HepG2 (cell line): Measurements from ENCODE around the gene BLOC1S4. TPM values are rescaled to one million over a fixed set of nuclear protein-coding genes. Genes with fewer than 3 reads are reported as not detected.

Experiments used
- ARHGAP35 ChIP-seq: sonication (generic); formaldehyde crosslinking; IDR thresholded peaks from 2 replicates; pipeline ENCODE4 v1.9.0; 2022; ENCODE audit warnings: mild to moderate bottlenecking, inconsistent platforms, moderate library complexity, missing genetic modification reagents, borderline replicate concordance
- DNMT3B ChIP-seq: conservative IDR thresholded peaks from 2 replicates; pipeline ENCODE4 v1.6.1; 2016; ENCODE audit warnings: missing biosample characterization, control low read depth
- GABPB1 ChIP-seq: IDR thresholded peaks from 2 replicates; pipeline ENCODE4 v1.6.1; 2016; ENCODE audit warnings: mild to moderate bottlenecking, missing genetic modification reagents, moderate library complexity, missing compliant biosample characterization
- HNF4A ChIP-seq: sonication (generic); formaldehyde crosslinking; IDR thresholded peaks from 2 replicates; pipeline ENCODE4 v1.4.0; 2020; ENCODE audit warnings: missing genetic modification reagents
- HNRNPLL ChIP-seq: fragments of 200-400 bp; formaldehyde crosslinking; IDR thresholded peaks from 2 replicates; pipeline ENCODE4 v1.6.1; 2017; ENCODE audit warnings: mild to moderate bottlenecking, low read depth, low read length; ENCODE audit not compliant: poor library complexity, severe bottlenecking
- HOXA3 ChIP-seq: sonication (generic); formaldehyde crosslinking; IDR thresholded peaks from 2 replicates; pipeline ENCODE4 v1.5.0; 2020; ENCODE audit warnings: missing genetic modification reagents
- MAF1 ChIP-seq: sonication (generic); formaldehyde crosslinking; IDR thresholded peaks from 2 replicates; pipeline ENCODE4 v1.5.0; 2020; ENCODE audit warnings: missing genetic modification reagents, borderline replicate concordance
- MEIS2 ChIP-seq: sonication (generic); formaldehyde crosslinking; IDR thresholded peaks from 2 replicates; pipeline ENCODE4 v1.9.0; 2021; ENCODE audit warnings: mild to moderate bottlenecking, missing genetic modification reagents
- MTF2 ChIP-seq: sonication (generic); formaldehyde crosslinking; IDR thresholded peaks from 2 replicates; pipeline ENCODE4 v1.5.0; 2020; ENCODE audit warnings: missing genetic modification reagents, borderline replicate concordance
- MXI1 ChIP-seq: IDR thresholded peaks from 3 replicates; pipeline ENCODE4 v1.6.1; 2012; ENCODE audit warnings: low read depth, low read length, inconsistent platforms, borderline replicate concordance
- NFATC3 ChIP-seq: sonication (generic); formaldehyde crosslinking; IDR thresholded peaks from 2 replicates; pipeline ENCODE4 v1.5.1; 2020; ENCODE audit warnings: mild to moderate bottlenecking, missing genetic modification reagents
- NRL ChIP-seq: sonication (generic); formaldehyde crosslinking; IDR thresholded peaks from 2 replicates; pipeline ENCODE4 v1.5.0; 2020; ENCODE audit warnings: missing genetic modification reagents, mild to moderate bottlenecking, moderate library complexity, borderline replicate concordance
- SAFB2 ChIP-seq: sonication (generic); formaldehyde crosslinking; IDR thresholded peaks from 2 replicates; pipeline ENCODE4 v1.5.1; 2020; ENCODE audit warnings: missing genetic modification reagents, low read depth, mild to moderate bottlenecking, borderline replicate concordance
- SP1 ChIP-seq, 2 experiments: fragments of 450-650 bp in 1 of 2; sonication (generic) in 1 of 2; formaldehyde crosslinking in 1 of 2; IDR thresholded peaks; 2 replicates each; pipeline versions ENCODE4 v1.4.0 to v1.6.1; 2016 to 2020; ENCODE audit warnings: missing genetic modification reagents in 1 of 2
- TOE1 ChIP-seq: sonication (generic); formaldehyde crosslinking; IDR thresholded peaks from 2 replicates; pipeline ENCODE4 v1.4.0; 2020; ENCODE audit warnings: mild to moderate bottlenecking, missing genetic modification reagents
- WIZ ChIP-seq: sonication (generic); formaldehyde crosslinking; IDR thresholded peaks from 2 replicates; pipeline ENCODE4 v1.5.1; 2020; ENCODE audit warnings: mild to moderate bottlenecking, missing genetic modification reagents
- YY1 ChIP-seq: IDR thresholded peaks from 2 replicates; pipeline ENCODE4 v1.6.1; 2011; ENCODE audit warnings: low read length, low read depth, moderate library complexity, mild to moderate bottlenecking; ENCODE audit not compliant: insufficient read depth, insufficient replicate concordance
- ZNF280B ChIP-seq: sonication (generic); formaldehyde crosslinking; IDR thresholded peaks from 2 replicates; pipeline ENCODE4 v1.5.0; 2020; ENCODE audit warnings: missing genetic modification reagents, mild to moderate bottlenecking, borderline replicate concordance
- ZNF547 ChIP-seq: sonication (generic); formaldehyde crosslinking; IDR thresholded peaks from 2 replicates; pipeline ENCODE4 v1.5.1; 2020; ENCODE audit warnings: mild to moderate bottlenecking, missing genetic modification reagents
- ZNF549 ChIP-seq: sonication (generic); formaldehyde crosslinking; IDR thresholded peaks from 2 replicates; pipeline ENCODE4 v1.5.0; 2020; ENCODE audit warnings: missing genetic modification reagents
- ZNF557 ChIP-seq: sonication (generic); formaldehyde crosslinking; IDR thresholded peaks from 2 replicates; pipeline ENCODE4 v1.4.0; 2020; ENCODE audit warnings: missing genetic modification reagents
- ZNF614 ChIP-seq: IDR thresholded peaks from 2 replicates; pipeline ENCODE4 v1.6.1; 2018; ENCODE audit warnings: missing biosample characterization, missing genetic modification reagents, inconsistent platforms, borderline replicate concordance
- ZNF678 ChIP-seq: sonication (generic); formaldehyde crosslinking; IDR thresholded peaks from 2 replicates; pipeline ENCODE4 v1.4.0; 2020; ENCODE audit warnings: mild to moderate bottlenecking, missing genetic modification reagents
- ZUFSP ChIP-seq: sonication (generic); formaldehyde crosslinking; IDR thresholded peaks from 2 replicates; pipeline ENCODE4 v1.9.0; 2021; ENCODE audit warnings: missing genetic modification reagents, mild to moderate bottlenecking, borderline replicate concordance
- polyA plus RNA-seq, 8 experiments: library from polyadenylated mRNA; depleted of rRNA in 3 of 8; stranded (reverse) in 7 of 8; unstranded in 1 of 8; fragments of >200 nt; fragmentation: Illumina TruSeq in 4 of 8; extraction: Trizol in 4 of 8; gene quantifications; 2 replicates each; pipeline versions ENCODE4 v1.2.1 to v1.2.3, GENCODE V29; 2011 to 2016; ENCODE audit warnings: low read depth in 4 of 8, missing spikeins in 1 of 8, mixed read lengths in 1 of 8; ENCODE audit not compliant: insufficient read depth in 1 of 8
- total RNA-seq, 5 experiments: library from RNA; depleted of rRNA; stranded (reverse); fragments of >200 nt; fragmentation: Illumina TruSeq; extraction: Trizol; gene quantifications; 2 replicates each; pipeline ENCODE4 v1.2.3, GENCODE V29; 2016; ENCODE audit warnings: low read depth in 1 of 5
- TF ChIP-seq, protein P1 (sequence below): sonication (generic); formaldehyde crosslinking; conservative IDR thresholded peaks from 2 replicates; pipeline ENCODE4 v1.8.0; 2022; ENCODE audit warnings: mild to moderate bottlenecking, moderate library complexity, missing genetic modification reagents

BLOC1S4 gene
- total and polyA plus RNA-seq, 2 of the 13 experiments (the other 11 are each of a cell fraction or from before 2014, with no cell fraction given), result 15.5 to 20.9 TPM

DNA sequence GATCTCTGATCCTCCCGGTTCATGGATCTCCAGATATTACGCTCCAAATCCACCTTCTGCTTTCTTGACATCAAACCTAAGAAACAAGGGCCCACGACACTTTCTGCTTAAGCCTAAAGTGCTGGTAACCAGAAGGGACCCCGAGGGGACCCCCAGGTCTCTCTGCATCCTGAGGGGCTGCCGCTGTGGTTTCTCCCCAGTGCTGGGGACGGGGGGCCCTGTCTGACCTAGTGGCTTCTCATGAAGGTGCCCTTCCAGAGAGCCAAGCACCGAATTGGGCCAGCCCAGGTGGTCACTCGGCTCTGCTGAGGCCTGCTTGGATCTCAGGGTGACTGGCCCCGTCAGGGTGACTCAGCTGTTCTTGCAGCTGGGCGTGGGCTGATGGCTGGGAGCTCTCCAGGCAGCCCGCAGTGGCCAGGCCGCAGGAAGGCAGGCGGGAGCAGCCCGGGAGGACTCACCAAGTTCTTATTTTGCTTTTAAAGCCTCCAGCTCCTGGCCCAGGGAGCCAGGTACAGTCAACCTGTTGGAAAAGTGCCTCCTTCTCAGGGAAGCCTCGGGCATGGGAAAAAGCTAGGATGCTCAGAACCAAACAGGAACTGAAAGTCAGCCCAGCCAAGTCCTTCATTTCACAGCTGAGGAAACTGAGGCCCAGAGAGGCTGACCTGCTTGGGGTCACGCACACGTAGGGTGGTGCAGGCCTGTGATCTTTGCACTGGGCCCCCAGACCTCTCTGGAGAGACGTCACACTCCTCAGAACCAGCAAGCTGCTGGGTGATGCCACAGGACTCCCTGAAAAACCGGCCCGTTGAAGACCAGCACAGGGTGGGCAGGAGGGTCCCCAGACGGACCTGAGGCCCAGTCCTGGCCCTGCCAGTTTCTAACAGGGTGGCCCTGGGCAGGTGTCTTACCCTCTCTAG lies 16.7 kb downstream of the BLOC1S4 start (continued):
- TF ChIP-seq ZNF280B (CRISPR knock-in tag) (no peak; the same call in 1 of the 2 replicates), ZNF678 (no peak), MAF1 (CRISPR knock-in tag) (no peak), ZNF614 (CRISPR knock-in tag) (no peak), YY1 (peak; percentile 20), HOXA3 (CRISPR knock-in tag) (peak; percentile 70; the same call in 1 of the 2 replicates), MEIS2 (CRISPR knock-in tag) (0 out of 2 replicates have a peak, but pooled peaks have one; percentile 43), MXI1 (peak; percentile 57; the same call in 1 of the 3 replicates), MTF2 (CRISPR knock-in tag) (no peak), ZNF557 (CRISPR knock-in tag) (no peak), WIZ (no peak), TOE1 (CRISPR knock-in tag) (no peak), GABPB1 (CRISPR knock-in tag) (peak; percentile 47; the same call in 1 of the 2 replicates), SP1 (IDR thresholded peaks at IDR 0.05) (no peak), SP1 (CRISPR knock-in tag; IDR thresholded peaks at IDR 0.05) (no peak), HNF4A (CRISPR knock-in tag) (no peak), NRL (CRISPR knock-in tag) (no peak), SAFB2 (CRISPR knock-in tag) (no peak), ZNF549 (CRISPR knock-in tag) (no peak), ARHGAP35 (CRISPR knock-in tag) (no peak; the same call in 1 of the 2 replicates), DNMT3B (CRISPR knock-in tag) (no peak; the same call in 1 of the 2 replicates), NFATC3 (no peak), ZNF547 (no peak; the same call in 1 of the 2 replicates), ZUFSP (CRISPR knock-in tag) (no peak), HNRNPLL (no peak)
- TF ChIP-seq, protein P1, sequence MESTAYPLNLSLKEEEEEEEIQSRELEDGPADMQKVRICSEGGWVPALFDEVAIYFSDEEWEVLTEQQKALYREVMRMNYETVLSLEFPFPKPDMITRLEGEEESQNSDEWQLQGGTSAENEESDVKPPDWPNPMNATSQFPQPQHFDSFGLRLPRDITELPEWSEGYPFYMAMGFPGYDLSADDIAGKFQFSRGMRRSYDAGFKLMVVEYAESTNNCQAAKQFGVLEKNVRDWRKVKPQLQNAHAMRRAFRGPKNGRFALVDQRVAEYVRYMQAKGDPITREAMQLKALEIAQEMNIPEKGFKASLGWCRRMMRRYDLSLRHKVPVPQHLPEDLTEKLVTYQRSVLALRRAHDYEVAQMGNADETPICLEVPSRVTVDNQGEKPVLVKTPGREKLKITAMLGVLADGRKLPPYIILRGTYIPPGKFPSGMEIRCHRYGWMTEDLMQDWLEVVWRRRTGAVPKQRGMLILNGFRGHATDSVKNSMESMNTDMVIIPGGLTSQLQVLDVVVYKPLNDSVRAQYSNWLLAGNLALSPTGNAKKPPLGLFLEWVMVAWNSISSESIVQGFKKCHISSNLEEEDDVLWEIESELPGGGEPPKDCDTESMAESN (CRISPR knock-in tag), result no peak
